ENCODE results near the gene FBXW2.

The FBXW2 gene

GRCh38 chr9:120777229-120777628 is 16.0 kb downstream of the FBXW2 start:
- H3K9ac ChIP-seq (ENCODE audit: low read length), result no peak overlapping the region
- no peak overlapping the region for H2AFZ ChIP-seq (ENCODE audit: low read depth, low read length)
- no peak overlapping the region for H3K27ac ChIP-seq (ENCODE audit: low read length)
- no peaks in the 10 kb centered on the region for H4K20me1 ChIP-seq (ENCODE audit: insufficient read depth, low read length)
- no peaks in the 10 kb centered on the region for H3K9me3 ChIP-seq (ENCODE audit: insufficient read depth, low read length)
- peaks cover 48% of the 10 kb centered on the region for H3K36me3 ChIP-seq (replicated peaks; ENCODE audit: low read depth, low read length)
- H3K4me2 ChIP-seq (ENCODE audit: low read length), result no peak overlapping the region
- no peak for TF ChIP-seq CTCF (IDR thresholded peaks at IDR 0.05; ENCODE audit: low read depth, low read length)
- no peak for TF ChIP-seq EZH2phosphoT487 (IDR thresholded peaks at IDR 0.05; ENCODE audit: low read depth)
- no peaks in the 10 kb centered on the region for H3K27me3 ChIP-seq (ENCODE audit: low read depth, low read length)
- peaks cover 22% of the 10 kb centered on the region for H3K79me2 ChIP-seq (ENCODE audit: low read length)
- peaks cover 12% of the 10 kb centered on the region; the same call in 1 of the 2 replicates for H3K4me1 ChIP-seq (ENCODE audit: low read length)
- H3K4me3 ChIP-seq (ENCODE audit: low read length), result no peak overlapping the region

GRCh38 chr9:120776788-120777187 is 16.4 kb downstream of the FBXW2 start:
- Histone ChIP-seq H3K4me3 (ENCODE audit: low read length) (no peak overlapping the region), H3K27me3 (ENCODE audit: low read depth, low read length) (no peaks in the 10 kb centered on the region), H3K4me2 (ENCODE audit: low read length) (no peak overlapping the region), H3K27ac (ENCODE audit: low read length) (no peak overlapping the region), H3K9ac (ENCODE audit: low read length) (no peak overlapping the region), H4K20me1 (ENCODE audit: insufficient read depth, low read length) (no peaks in the 10 kb centered on the region), H2AFZ (ENCODE audit: low read depth, low read length) (no peak overlapping the region), H3K79me2 (ENCODE audit: low read length) (peaks cover 19% of the 10 kb centered on the region), H3K4me1 (ENCODE audit: low read length) (peaks cover 12% of the 10 kb centered on the region; the same call in 1 of the 2 replicates), H3K9me3 (ENCODE audit: insufficient read depth, low read length) (no peaks in the 10 kb centered on the region), H3K36me3 (replicated peaks; ENCODE audit: low read depth, low read length) (peaks cover 48% of the 10 kb centered on the region)
- TF ChIP-seq CTCF (IDR thresholded peaks at IDR 0.05; ENCODE audit: low read depth, low read length) (no peak), EZH2phosphoT487 (IDR thresholded peaks at IDR 0.05; ENCODE audit: low read depth) (no peak)

GRCh38 chr9:120775859-120776258 is 17.4 kb downstream of the FBXW2 start:
- H3K79me2 ChIP-seq (ENCODE audit: low read length), result peaks cover 13% of the 10 kb centered on the region
- H3K27me3 ChIP-seq (ENCODE audit: low read depth, low read length), result no peaks in the 10 kb centered on the region
- H2AFZ ChIP-seq (ENCODE audit: low read depth, low read length), result no peak overlapping the region
- H3K4me1 ChIP-seq (ENCODE audit: low read length), result peaks cover 16% of the 10 kb centered on the region; the same call in 1 of the 2 replicates
- TF ChIP-seq EZH2phosphoT487 (IDR thresholded peaks at IDR 0.05; ENCODE audit: low read depth) (no peak), CTCF (IDR thresholded peaks at IDR 0.05; ENCODE audit: low read depth, low read length) (no peak)
- H3K9ac ChIP-seq (ENCODE audit: low read length), result no peak overlapping the region
- H3K4me3 ChIP-seq (ENCODE audit: low read length), result no peak overlapping the region
- peaks cover 53% of the 10 kb centered on the region for H3K36me3 ChIP-seq (replicated peaks; ENCODE audit: low read depth, low read length)
- H4K20me1 ChIP-seq (ENCODE audit: insufficient read depth, low read length), result no peaks in the 10 kb centered on the region
- H3K9me3 ChIP-seq (ENCODE audit: insufficient read depth, low read length), result no peaks in the 10 kb centered on the region
- H3K27ac ChIP-seq (ENCODE audit: low read length), result no peak overlapping the region
- H3K4me2 ChIP-seq (ENCODE audit: low read length), result no peak overlapping the region

- Histone ChIP-seq H3K4me2 (ENCODE audit: low read length) (no peak overlapping the region), H3K4me1 (ENCODE audit: low read length) (peaks cover 17% of the 10 kb centered on the region; the same call in 1 of the 2 replicates), H3K79me2 (ENCODE audit: low read length) (peaks cover 8% of the 10 kb centered on the region), H2AFZ (ENCODE audit: low read depth, low read length) (no peak overlapping the region), H3K9ac (ENCODE audit: low read length) (no peak overlapping the region), H3K9me3 (ENCODE audit: insufficient read depth, low read length) (no peaks in the 10 kb centered on the region), H3K27me3 (ENCODE audit: low read depth, low read length) (no peaks in the 10 kb centered on the region), H3K36me3 (replicated peaks; ENCODE audit: low read depth, low read length) (peaks cover 56% of the 10 kb centered on the region), H3K4me3 (ENCODE audit: low read length) (no peak overlapping the region), H4K20me1 (ENCODE audit: insufficient read depth, low read length) (no peaks in the 10 kb centered on the region), H3K27ac (ENCODE audit: low read length) (no peak overlapping the region)
- TF ChIP-seq CTCF (IDR thresholded peaks at IDR 0.05; ENCODE audit: low read depth, low read length) (no peak), EZH2phosphoT487 (IDR thresholded peaks at IDR 0.05; ENCODE audit: low read depth) (no peak)
These were observed 18.5 kb downstream of the FBXW2 start for GRCh38 chr9:120774719-120775118.
